IMR-90 (cell line): ENCODE results near the gene KCNAB2. TPM values are rescaled to one million over a fixed set of nuclear protein-coding genes. Genes with fewer than 3 reads are reported as not detected.

ENCODE experiments used
- ATAC-seq: fragments of 200-7000 bp; cut with Tn5 transposase; 2 replicates; pipeline ENCODE4 v1.9.1; 2020; ENCODE audit warnings: low read depth, mild to moderate bottlenecking, moderate library complexity
- BruUV-seq: library from RNA; stranded (reverse); fragments of 400-500 nt; replicated peaks from 2 replicates; lab custom pipeline; 2021; lab: Mats Ljungman, UMichigan
- CTCF ChIA-PET: fragments of 300-600 bp; formaldehyde crosslinking; extraction: SDS; loops from one replicate; lab custom pipeline; 2021; ENCODE audit warnings: antibody characterized with exemption; lab: Yijun Ruan, JAX
- POLR2A ChIA-PET: fragments of 300-600 bp; sonication (Branson Sonifier 250); formaldehyde crosslinking; loops from one replicate; lab custom pipeline; 2022; ENCODE audit warnings: antibody characterized with exemption; ENCODE audit not compliant: unreplicated experiment; lab: Charles Lee
- DNase-seq: peaks from one replicate; pipeline ENCODE4 v3.0.0; 2013
- H2AFZ ChIP-seq: replicated peaks from 2 replicates; pipeline ENCODE3; 2013; ENCODE audit warnings: low read length, mild to moderate bottlenecking; ENCODE audit not compliant: poor library complexity
- H2AK5ac ChIP-seq: 2 replicates; pipeline ENCODE4 v1.6.1; 2013; ENCODE audit warnings: low read depth, low read length, inconsistent platforms
- H2AK9ac ChIP-seq: replicated peaks from 2 replicates; pipeline ENCODE3; 2013; ENCODE audit warnings: mild to moderate bottlenecking, low read depth, low read length, moderate library complexity; ENCODE audit not compliant: poor library complexity
- H2BK120ac ChIP-seq: 2 replicates; pipeline ENCODE4 v1.6.1; 2013; ENCODE audit warnings: low read depth, low read length, inconsistent platforms
- H2BK15ac ChIP-seq: 3 replicates; pipeline ENCODE4 v1.6.1; 2013; ENCODE audit warnings: low read depth, low read length, inconsistent platforms
- H2BK20ac ChIP-seq: 2 replicates; pipeline ENCODE4 v1.6.1; 2013; ENCODE audit warnings: low read depth, mild to moderate bottlenecking, inconsistent platforms, low read length, moderate library complexity
- H2BK5ac ChIP-seq: 2 replicates; pipeline ENCODE4 v1.6.1; 2013; ENCODE audit warnings: mild to moderate bottlenecking, low read depth, low read length, inconsistent platforms; ENCODE audit not compliant: poor library complexity, severe bottlenecking
- H3K14ac ChIP-seq: replicated peaks from 2 replicates; pipeline ENCODE4 v1.6.1; 2013; ENCODE audit warnings: low read depth, low read length, inconsistent platforms
- H3K18ac ChIP-seq: 2 replicates; pipeline ENCODE4 v1.6.1; 2013; ENCODE audit warnings: low read depth, low read length, control low read depth
- H3K23ac ChIP-seq: 2 replicates; pipeline ENCODE4 v1.6.1; 2013; ENCODE audit warnings: low read depth, low read length, inconsistent platforms
- H3K27ac ChIP-seq: 2 replicates; pipeline ENCODE4 v1.5.1; 2013; ENCODE audit warnings: mild to moderate bottlenecking, control low read depth, low read length; ENCODE audit not compliant: insufficient read depth
- H3K27me3 ChIP-seq: 2 replicates; pipeline ENCODE4 v1.6.1; 2013; ENCODE audit warnings: low read length; ENCODE audit not compliant: control insufficient read depth, insufficient read depth
- H3K36me3 ChIP-seq: 2 replicates; pipeline ENCODE4 v1.6.1; 2013; ENCODE audit warnings: low read length, mixed read lengths; ENCODE audit not compliant: control insufficient read depth, insufficient read depth
- H3K4ac ChIP-seq: 2 replicates; pipeline ENCODE4 v1.6.1; 2013; ENCODE audit warnings: low read depth, low read length, inconsistent platforms
- H3K4me1 ChIP-seq: 2 replicates; pipeline ENCODE4 v1.6.1; 2013; ENCODE audit warnings: low read length, mixed read lengths; ENCODE audit not compliant: control insufficient read depth, insufficient read depth
- H3K4me2 ChIP-seq: 2 replicates; pipeline ENCODE4 v1.6.1; 2013; ENCODE audit warnings: low read depth, mild to moderate bottlenecking, control low read depth, low read length, moderate library complexity
- H3K4me3 ChIP-seq: 2 replicates; pipeline ENCODE4 v1.5.1; 2013; ENCODE audit warnings: low read depth, mild to moderate bottlenecking, control low read depth, low read length, moderate library complexity; ENCODE audit not compliant: insufficient read depth
- H3K56ac ChIP-seq: 2 replicates; pipeline ENCODE4 v1.6.1; 2013; ENCODE audit warnings: low read length, inconsistent platforms; ENCODE audit not compliant: insufficient read depth; ENCODE audit errors: extremely low read depth
- H3K79me1 ChIP-seq, 2 experiments: 2 replicates each; pipeline ENCODE4 v1.6.1; 2013; ENCODE audit warnings: low read length in 2 of 2, inconsistent platforms in 1 of 2, low read depth in 1 of 2
- H3K9ac ChIP-seq: 2 replicates; pipeline ENCODE4 v1.6.1; 2013; ENCODE audit warnings: low read depth, low read length, control low read depth
- H3K9me1 ChIP-seq: 2 replicates; pipeline ENCODE4 v1.6.1; 2013; ENCODE audit warnings: low read length, inconsistent platforms; ENCODE audit not compliant: insufficient read depth
- H3K9me3 ChIP-seq: 2 replicates; pipeline ENCODE4 v1.6.1; 2013; ENCODE audit warnings: low read length; ENCODE audit not compliant: control insufficient read depth, insufficient read depth
- H4K20me1 ChIP-seq: 2 replicates; pipeline ENCODE4 v1.6.1; 2013; ENCODE audit warnings: low read length, inconsistent platforms; ENCODE audit not compliant: insufficient read depth
- H4K5ac ChIP-seq: 2 replicates; pipeline ENCODE4 v1.6.1; 2013; ENCODE audit warnings: mild to moderate bottlenecking, low read depth, low read length, control low read depth
- H4K8ac ChIP-seq, 2 experiments: 2 replicates each; pipeline ENCODE4 v1.6.1; 2013; ENCODE audit warnings: low read depth in 2 of 2, low read length in 2 of 2, control low read depth in 1 of 2, inconsistent platforms in 1 of 2
- H4K91ac ChIP-seq: 2 replicates; pipeline ENCODE4 v1.6.1; 2013; ENCODE audit warnings: low read depth, low read length, inconsistent platforms; ENCODE audit not compliant: insufficient read depth
- BHLHE40 ChIP-seq: fragments of 150-350 bp; IDR thresholded peaks from 2 replicates; pipeline ENCODE4 v1.6.1; 2016; ENCODE audit warnings: mild to moderate bottlenecking, low read depth, low read length
- CHD1 ChIP-seq: IDR thresholded peaks from 2 replicates; pipeline ENCODE4 v1.6.1; 2012; ENCODE audit warnings: low read depth, low read length, improper control_type of control experiment
- MAFK ChIP-seq: IDR thresholded peaks from 2 replicates; pipeline ENCODE4 v1.6.1; 2012; ENCODE audit warnings: low read depth, low read length, improper control_type of control experiment
- POLR2A ChIP-seq: IDR thresholded peaks from 2 replicates; pipeline ENCODE4 v1.6.1; 2012; ENCODE audit warnings: mild to moderate bottlenecking, low read depth, low read length
- SMC3 ChIP-seq: fragments of 150-350 bp; IDR thresholded peaks from 2 replicates; pipeline ENCODE4 v1.6.1; 2016; ENCODE audit warnings: low read depth, mild to moderate bottlenecking, antibody characterized with exemption, low read length, moderate library complexity
- WGBS, 2 experiments: methylation state at CpG; one replicate each; pipeline versions ENCODE4 v1.1.5 to v1.1.7; 2013; ENCODE audit warnings: missing lambda C conversion rate in 2 of 2; ENCODE audit not compliant: insufficient read length in 1 of 2; ENCODE audit errors: extremely low coverage in 2 of 2; 5-methylcytosine and 5-hydroxymethylcytosine counted together
- dilution Hi-C: fragments of 300-500 bp; cut with HindIII; formaldehyde crosslinking; loops from one replicate; pipeline ENCODE4 v1.14.3; 2018; ENCODE audit warnings: low sequenced_read_pairs; ENCODE audit not compliant: unreplicated experiment
- in situ Hi-C: fragments of 300-500 bp; cut with MboI; formaldehyde crosslinking; loops from 3 replicates; pipeline ENCODE4 v1.14.3; 2019; ENCODE audit warnings: low sequenced_read_pairs, inconsistent platforms, mixed read lengths
- intact Hi-C: fragments of 100-400 bp; cut with micrococcal nuclease; formaldehyde crosslinking; loops from 2 replicates; pipeline ENCODE4 v1.10.0; 2022
- polyA plus RNA-seq, 3 experiments: library from polyadenylated mRNA; depleted of rRNA; stranded (reverse); fragments of >200 nt; gene quantifications; 2 replicates each; pipeline ENCODE4 v1.2.3, GENCODE V29; 2012; ENCODE audit warnings: low replicate concordance in 1 of 3
- total RNA-seq: library from RNA; depleted of rRNA; stranded (reverse); fragments of >200 nt; gene quantifications from 2 replicates; pipeline ENCODE4 v1.2.3, GENCODE V29; 2012
- TF ChIP-seq, protein P1 (sequence below): fragments of 150-350 bp; IDR thresholded peaks from 2 replicates; pipeline ENCODE4 v1.6.1; 2016; ENCODE audit warnings: low read depth, mild to moderate bottlenecking, low read length, moderate library complexity, borderline replicate concordance

The KCNAB2 gene
- total and polyA plus RNA-seq, 2 of the 4 experiments (the other 2 are of a cell fraction), result 1.3 to 4.2 TPM

DNA sequence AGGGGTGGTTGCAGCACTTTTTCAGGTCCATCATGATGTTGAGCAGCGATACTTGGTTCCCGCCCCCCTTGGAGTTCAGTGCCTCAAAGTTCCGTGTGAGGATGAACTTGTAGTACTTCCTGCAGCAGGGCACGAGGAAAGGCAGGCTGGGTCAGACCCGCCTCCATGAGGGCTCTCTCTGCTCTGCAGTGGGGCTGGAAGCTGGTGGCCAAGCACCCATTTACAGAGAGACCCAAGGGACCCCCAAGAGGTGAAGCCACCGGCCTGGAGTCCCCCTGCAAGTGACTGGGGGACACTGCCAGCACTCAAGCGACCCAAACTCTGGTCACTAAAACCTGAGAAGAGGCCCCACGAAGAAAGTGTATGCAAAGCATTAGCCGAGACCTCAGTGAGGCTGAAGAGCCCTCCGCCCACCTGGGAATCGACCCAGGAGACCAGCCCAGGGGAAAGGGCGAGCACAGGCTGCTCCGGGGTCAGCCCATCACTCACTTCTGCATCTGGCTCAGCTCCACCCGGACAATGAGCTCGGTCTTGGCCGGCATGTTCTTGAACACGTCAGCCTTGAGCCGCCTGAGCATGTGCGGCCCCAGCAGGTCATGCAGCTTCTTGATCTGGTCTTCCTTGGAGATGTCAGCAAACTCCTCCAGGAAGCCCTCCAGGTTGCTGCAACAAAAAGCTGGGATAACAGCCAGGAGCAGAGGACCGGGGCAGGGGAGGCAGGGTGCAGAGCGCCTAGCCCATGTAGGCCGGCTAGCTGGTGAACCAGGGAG is 89.2 kb downstream of the KCNAB2 start:
- H3K9me3 ChIP-seq, result peaks cover 5% of the 10 kb centered on the region; the same call in 1 of the 2 replicates
- H3K9ac ChIP-seq, result no peak overlapping the region
- H3K56ac ChIP-seq, result no peak overlapping the region
- no peak overlapping the region for H3K14ac ChIP-seq
- no peaks in the 10 kb centered on the region for H3K79me1 ChIP-seq
- no peak overlapping the region for H2BK15ac ChIP-seq
- CTCF ChIA-PET, result no interaction called here
- H3K36me3 ChIP-seq, result no peaks in the 10 kb centered on the region
- DNase-seq, result no peak
- H3K4me3 ChIP-seq, result no peak overlapping the region
- no peak overlapping the region for H4K8ac ChIP-seq
- H2AK9ac ChIP-seq, result no peak overlapping the region
- no peaks in the 10 kb centered on the region for H3K9me1 ChIP-seq
- in situ Hi-C loops (no loop called here), dilution Hi-C loops (no loop called here), intact Hi-C loops (no loop called here)
- no peak overlapping the region for H3K4me2 ChIP-seq
- peaks cover 13% of the 10 kb centered on the region for H3K27me3 ChIP-seq
- no peak overlapping the region for H3K18ac ChIP-seq
- H3K23ac ChIP-seq, result no peak overlapping the region
- H2BK20ac ChIP-seq, result no peak overlapping the region
- no peaks in the 10 kb centered on the region for H3K4me1 ChIP-seq
- H4K20me1 ChIP-seq, result no peaks in the 10 kb centered on the region
- H2AK5ac ChIP-seq, result no peak overlapping the region
- 60% methylated on average over 17 of the region's 22 CpGs; no CpG with 5 or more reads in 1 of the 2 experiments for WGBS, 2 experiments
- no peak overlapping the region for H4K91ac ChIP-seq
- no TSS peak for BruUV-seq
- H2AFZ ChIP-seq, result peak overlapping the region; percentile 43
- H3K27ac ChIP-seq, result no peak overlapping the region
- POLR2A ChIA-PET, result no interaction called here
- H2BK120ac ChIP-seq, result no peak overlapping the region
- no peak overlapping the region for H3K4ac ChIP-seq
- TF ChIP-seq CHD1 (no peak), BHLHE40 (no peak), SMC3 (no peak), POLR2A (no peak), MAFK (no peak)
- TF ChIP-seq, protein P1, sequence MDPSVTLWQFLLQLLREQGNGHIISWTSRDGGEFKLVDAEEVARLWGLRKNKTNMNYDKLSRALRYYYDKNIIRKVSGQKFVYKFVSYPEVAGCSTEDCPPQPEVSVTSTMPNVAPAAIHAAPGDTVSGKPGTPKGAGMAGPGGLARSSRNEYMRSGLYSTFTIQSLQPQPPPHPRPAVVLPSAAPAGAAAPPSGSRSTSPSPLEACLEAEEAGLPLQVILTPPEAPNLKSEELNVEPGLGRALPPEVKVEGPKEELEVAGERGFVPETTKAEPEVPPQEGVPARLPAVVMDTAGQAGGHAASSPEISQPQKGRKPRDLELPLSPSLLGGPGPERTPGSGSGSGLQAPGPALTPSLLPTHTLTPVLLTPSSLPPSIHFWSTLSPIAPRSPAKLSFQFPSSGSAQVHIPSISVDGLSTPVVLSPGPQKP, result no peak
- ATAC-seq, result no peak
- H2BK5ac ChIP-seq, result no peak overlapping the region
- H4K5ac ChIP-seq, result no peak overlapping the region
